HUES48 (cell line): ENCODE measurements around the gene PLEKHG4.

Source experiments
- H3K27ac ChIP-seq: one replicate; pipeline ENCODE4 v1.7.0; 2013; ENCODE audit warnings: low read depth, low read length, inconsistent platforms
- H3K27me3 ChIP-seq: 2 replicates; pipeline ENCODE4 v1.6.1; 2013; ENCODE audit warnings: mild to moderate bottlenecking, low read length; ENCODE audit not compliant: control insufficient read depth, insufficient read depth
- H3K36me3 ChIP-seq: 2 replicates; pipeline ENCODE4 v1.6.1; 2013; ENCODE audit warnings: low read length; ENCODE audit not compliant: control insufficient read depth, insufficient read depth
- H3K4me1 ChIP-seq: 2 replicates; pipeline ENCODE4 v1.6.1; 2013; ENCODE audit warnings: mild to moderate bottlenecking, low read length; ENCODE audit not compliant: control insufficient read depth, insufficient read depth
- H3K4me3 ChIP-seq: 2 replicates; pipeline ENCODE4 v1.5.1; 2013; ENCODE audit warnings: mild to moderate bottlenecking, low read depth, low read length
- H3K9ac ChIP-seq: 2 replicates; pipeline ENCODE4 v1.6.1; 2013; ENCODE audit warnings: mild to moderate bottlenecking, low read depth, low read length, moderate library complexity
- H3K9me3 ChIP-seq: 2 replicates; pipeline ENCODE4 v1.6.1; 2013; ENCODE audit warnings: low read length; ENCODE audit not compliant: control insufficient read depth, insufficient read depth

PLEKHG4 gene

DNA sequence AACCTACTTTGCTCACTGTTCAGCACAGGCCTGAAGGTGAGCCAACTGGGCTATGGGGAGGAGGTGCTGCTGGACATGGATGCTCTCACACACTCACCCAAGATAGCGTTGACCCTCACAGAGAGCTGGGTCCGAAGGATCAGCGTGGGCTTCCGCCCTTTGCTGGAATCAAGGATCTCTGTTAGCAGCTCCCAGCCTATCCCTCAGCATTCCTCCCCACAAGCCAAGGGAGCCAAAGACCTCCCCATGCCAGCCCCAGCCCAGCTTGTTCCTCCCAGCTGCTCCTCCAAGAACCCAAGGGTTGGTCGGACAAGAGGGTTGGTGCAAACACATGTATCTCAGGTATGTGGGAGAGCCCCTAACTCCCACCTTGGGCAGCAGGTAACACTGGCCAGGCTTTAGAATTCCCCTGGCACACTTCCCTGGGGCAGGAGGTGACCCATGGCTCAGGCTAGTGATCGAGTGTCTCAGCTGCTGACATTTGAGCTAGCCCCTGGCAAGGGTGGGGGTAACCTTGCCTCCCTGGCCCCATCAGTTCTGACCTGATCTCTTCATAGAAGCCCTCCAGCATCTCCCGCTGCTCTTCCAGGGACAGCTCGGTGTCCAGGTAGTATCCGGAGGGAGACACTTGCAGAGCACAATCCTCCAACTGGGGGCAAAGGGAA, 40.4 kb upstream of the PLEKHG4 start:
- no peak overlapping the region for H3K9ac ChIP-seq
- peaks cover 52% of the 10 kb centered on the region for H3K36me3 ChIP-seq
- no peak overlapping the region for H3K4me3 ChIP-seq
- H3K9me3 ChIP-seq: no peaks in the 10 kb centered on the region
- peaks cover 12% of the 10 kb centered on the region for H3K4me1 ChIP-seq
- H3K27ac ChIP-seq: no peak overlapping the region
- no peaks in the 10 kb centered on the region for H3K27me3 ChIP-seq

DNA sequence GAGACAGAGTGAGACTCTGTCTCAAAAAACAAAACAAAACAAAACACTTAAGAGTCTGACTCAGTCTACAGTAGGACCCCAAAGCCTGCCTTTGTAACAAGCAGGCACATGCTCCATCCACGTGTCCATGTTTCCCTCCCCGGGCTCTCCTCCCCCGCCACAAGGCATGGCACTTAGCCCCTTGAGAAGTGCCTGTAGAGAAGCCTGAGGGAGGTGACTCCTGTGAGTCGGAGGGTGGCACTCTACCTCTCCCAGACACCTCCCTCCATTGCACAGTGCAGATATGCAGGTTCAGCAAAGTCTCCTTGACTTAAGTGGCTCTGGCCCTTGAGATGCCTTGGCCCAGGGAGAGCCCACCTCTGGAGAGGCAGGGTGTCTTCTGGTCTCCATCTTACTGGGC, 38.8 kb upstream of the PLEKHG4 start:
- H3K27me3 ChIP-seq: no peaks in the 10 kb centered on the region
- no peak overlapping the region for H3K9ac ChIP-seq

DNA sequence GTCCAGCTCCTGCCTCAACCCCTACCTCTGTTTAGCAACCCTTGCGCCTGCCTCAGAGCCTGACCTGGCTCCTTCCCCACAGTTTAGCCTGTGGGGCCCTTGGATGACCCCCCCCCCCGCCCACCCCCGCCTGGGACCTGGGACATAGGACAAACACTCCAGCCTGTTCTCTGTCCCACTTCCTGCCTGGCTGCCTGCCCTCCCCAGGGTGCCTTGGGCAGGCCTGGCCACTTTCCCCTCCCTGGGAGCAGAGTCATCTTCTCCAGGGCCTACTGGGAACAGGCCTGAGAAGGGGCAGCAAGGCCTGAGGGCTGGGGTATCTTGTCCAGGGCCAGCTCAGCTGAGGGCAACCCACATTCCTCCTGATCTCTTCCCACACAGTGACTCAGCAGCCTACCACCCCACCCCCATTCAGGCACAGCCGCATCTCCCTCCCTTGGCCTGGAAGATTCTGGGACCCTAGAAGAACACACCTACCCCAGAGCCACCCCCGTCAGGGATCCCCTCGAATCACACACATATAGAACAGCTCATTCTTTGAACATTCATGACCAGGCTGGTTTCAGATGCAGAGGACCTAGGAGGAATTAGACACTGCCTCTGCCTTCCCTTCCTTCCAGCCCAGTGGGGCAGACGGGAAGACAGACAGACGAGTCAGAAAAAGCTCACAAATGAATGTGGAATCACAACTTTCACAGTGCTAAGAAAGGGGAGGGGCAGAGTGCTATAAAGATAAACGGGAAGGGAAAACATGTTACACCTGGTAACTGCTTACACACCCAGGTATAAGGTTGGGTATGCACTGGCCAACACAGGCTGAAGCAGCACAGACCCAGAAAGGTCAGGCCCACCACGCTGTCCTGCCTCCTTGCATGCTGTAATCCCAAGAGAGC, 38.1 kb upstream of the PLEKHG4 start:
- Histone ChIP-seq H3K27me3 (no peaks in the 10 kb centered on the region), H3K4me3 (no peak overlapping the region), H3K36me3 (peaks cover 34% of the 10 kb centered on the region), H3K9me3 (no peaks in the 10 kb centered on the region), H3K4me1 (peaks cover 23% of the 10 kb centered on the region), H3K9ac (no peak overlapping the region), H3K27ac (peak overlapping the region; percentile 76)

More for the DNA sequence above, 38.8 kb upstream of the PLEKHG4 start:
- H3K36me3 ChIP-seq: peaks cover 41% of the 10 kb centered on the region
- H3K9me3 ChIP-seq: no peaks in the 10 kb centered on the region
- H3K4me3 ChIP-seq: no peak overlapping the region
- H3K4me1 ChIP-seq: peaks cover 20% of the 10 kb centered on the region
- peak overlapping the region; percentile 76 for H3K27ac ChIP-seq

DNA sequence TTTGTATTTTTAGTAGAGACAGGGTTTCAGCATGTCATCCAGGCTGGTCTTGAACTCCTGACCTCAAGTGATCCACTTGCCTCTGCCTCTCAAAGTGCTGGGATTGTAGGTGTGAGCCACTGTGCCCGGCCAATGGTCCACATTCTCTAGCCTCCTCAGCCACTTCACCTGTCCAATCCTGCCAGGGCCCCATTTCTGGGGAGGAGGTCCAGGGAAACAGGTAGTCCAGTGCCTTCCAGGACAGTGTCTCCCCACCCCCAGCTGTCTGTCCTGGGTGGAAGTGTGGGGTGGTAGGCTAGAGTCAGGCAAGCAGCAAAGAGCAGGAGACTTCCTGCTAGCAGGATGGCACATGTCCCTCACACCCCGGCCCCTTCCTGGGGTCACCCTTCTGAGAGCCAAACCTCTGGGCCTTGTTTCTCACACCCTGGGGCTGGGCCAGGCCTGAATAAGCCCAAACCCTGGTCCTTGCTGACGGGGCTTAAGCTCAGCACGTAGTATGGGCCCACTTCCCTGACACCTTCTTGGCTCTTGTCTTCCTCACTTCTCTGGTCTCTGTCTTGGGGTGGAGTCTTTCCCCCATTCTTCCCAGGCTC, 37.1 kb upstream of the PLEKHG4 start:
- Histone ChIP-seq H3K9me3 (no peaks in the 10 kb centered on the region), H3K27ac (no peak overlapping the region), H3K9ac (0 out of 2 replicates have a peak overlapping the region, but pooled peaks have one; percentile 30), H3K36me3 (peaks cover 27% of the 10 kb centered on the region), H3K27me3 (no peaks in the 10 kb centered on the region), H3K4me1 (peaks cover 23% of the 10 kb centered on the region), H3K4me3 (no peak overlapping the region)

DNA sequence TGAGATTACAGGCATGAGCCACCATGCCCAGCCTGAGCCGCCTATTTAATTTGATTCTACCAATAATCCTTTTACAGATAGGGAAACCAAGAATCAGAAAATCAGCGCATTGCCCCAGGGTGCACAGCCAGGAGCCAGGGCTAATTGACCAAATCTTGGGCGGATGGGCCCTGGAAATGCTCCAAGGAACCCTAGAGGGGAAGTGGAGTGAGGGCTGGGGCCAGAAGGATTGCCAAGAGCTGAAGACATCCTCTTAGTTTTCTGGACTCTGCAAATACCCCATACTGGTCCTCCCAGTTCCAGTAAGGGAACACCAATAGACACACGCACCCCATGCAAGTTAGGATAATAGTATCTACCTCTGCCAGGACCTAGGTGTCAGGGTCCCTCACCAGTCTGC, 35.9 kb upstream of the PLEKHG4 start:
- Histone ChIP-seq H3K27ac (no peak overlapping the region), H3K36me3 (peaks cover 14% of the 10 kb centered on the region), H3K4me3 (no peak overlapping the region), H3K27me3 (peaks cover 7% of the 10 kb centered on the region), H3K4me1 (peaks cover 30% of the 10 kb centered on the region), H3K9me3 (no peaks in the 10 kb centered on the region), H3K9ac (no peak overlapping the region)

DNA sequence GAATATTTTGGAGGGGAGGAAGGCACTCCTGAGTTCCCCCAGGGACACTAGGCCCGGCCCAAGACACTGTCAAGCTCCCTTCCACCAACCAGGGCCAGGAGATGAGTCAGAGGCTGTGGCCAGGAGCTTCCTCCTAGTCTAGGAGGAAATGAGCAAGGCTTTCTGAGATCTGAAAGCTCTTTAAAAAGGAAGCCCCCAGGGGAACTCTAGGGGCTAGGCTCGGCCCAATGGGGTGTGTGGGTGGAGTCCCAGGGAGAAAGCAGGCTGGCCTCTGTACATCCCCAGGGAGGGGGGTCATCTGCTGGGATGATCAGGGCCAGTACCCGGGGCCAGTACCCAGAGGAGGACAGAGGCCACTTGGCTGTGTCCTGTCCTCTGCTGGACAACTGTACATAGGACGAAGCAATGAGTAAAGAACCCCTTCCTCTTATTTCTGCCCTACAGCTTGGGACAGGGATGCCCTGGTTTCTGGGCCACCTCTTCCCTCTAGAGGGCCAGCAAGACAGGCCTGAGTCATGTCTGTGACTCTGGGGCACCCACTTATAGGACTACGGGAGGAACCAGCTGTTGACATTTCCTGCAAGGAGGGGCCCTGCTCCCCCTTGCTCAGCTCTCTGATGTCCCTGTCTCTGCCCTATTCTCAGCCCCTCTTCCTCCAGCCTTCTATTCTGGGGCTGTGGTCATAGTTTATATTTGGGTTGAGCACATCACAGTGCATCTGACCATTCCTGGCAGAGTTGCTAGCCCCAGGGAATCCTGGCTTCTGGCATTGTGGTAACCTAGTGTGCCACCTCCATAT, 34.7 kb upstream of the PLEKHG4 start:
- Histone ChIP-seq H3K36me3 (peaks cover 3% of the 10 kb centered on the region), H3K27me3 (peaks cover 14% of the 10 kb centered on the region), H3K9me3 (no peaks in the 10 kb centered on the region), H3K4me3 (no peak overlapping the region), H3K4me1 (peaks cover 34% of the 10 kb centered on the region), H3K27ac (peak overlapping the region; percentile 47), H3K9ac (no peak overlapping the region)

DNA sequence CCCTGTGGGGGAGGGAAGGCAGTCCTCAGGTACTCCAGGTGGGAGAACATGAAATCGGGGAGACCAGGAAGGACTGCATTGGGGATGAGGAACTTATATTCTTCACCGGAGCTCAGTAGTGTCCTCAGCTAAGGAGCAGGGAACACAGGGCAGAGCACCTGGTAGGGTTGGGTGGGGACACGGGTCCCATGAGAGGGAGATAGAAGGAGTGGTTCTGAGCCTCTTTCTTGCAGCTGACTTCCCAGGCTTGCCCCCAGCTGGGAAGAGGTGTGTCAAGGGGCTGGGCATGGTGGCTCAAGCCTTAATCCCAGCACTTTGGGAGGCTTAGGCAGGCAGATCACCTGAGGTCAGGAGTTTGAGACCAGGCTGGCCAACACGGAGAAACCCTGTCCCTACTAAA, 34.1 kb upstream of the PLEKHG4 start:
- Histone ChIP-seq H3K36me3 (no peaks in the 10 kb centered on the region; the same call in 1 of the 2 replicates), H3K9me3 (no peaks in the 10 kb centered on the region), H3K27me3 (peaks cover 20% of the 10 kb centered on the region), H3K4me3 (peak overlapping the region; percentile 86), H3K9ac (0 out of 2 replicates have a peak overlapping the region, but pooled peaks have one; percentile 71), H3K4me1 (peaks cover 36% of the 10 kb centered on the region), H3K27ac (no peak overlapping the region)

DNA sequence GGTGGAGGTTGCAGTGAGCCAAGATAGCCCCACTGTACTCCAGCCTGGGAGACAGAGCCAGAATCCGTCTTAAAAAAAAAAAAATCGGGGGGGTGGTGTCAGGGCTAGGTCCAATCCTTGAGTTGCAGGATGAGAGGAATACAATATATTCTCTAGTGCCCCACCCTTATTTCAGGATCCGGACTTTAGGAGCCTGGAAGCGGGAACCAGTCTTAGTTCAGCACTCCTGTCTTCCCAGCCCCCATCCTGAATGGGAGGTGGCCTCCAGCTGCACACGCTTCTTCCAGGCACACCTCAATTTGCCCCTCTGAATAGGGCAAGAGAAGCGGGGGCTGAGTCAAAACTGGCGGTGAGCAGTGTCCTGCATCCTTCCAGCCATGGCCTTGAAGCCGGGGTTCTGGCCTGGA, 33.7 kb upstream of the PLEKHG4 start:
- Histone ChIP-seq H3K36me3 (no peaks in the 10 kb centered on the region; the same call in 1 of the 2 replicates), H3K9ac (peak overlapping the region; percentile 71), H3K4me1 (peaks cover 35% of the 10 kb centered on the region), H3K9me3 (no peaks in the 10 kb centered on the region), H3K4me3 (peak overlapping the region; percentile 86), H3K27ac (peak overlapping the region; percentile 94), H3K27me3 (peaks cover 25% of the 10 kb centered on the region)

DNA sequence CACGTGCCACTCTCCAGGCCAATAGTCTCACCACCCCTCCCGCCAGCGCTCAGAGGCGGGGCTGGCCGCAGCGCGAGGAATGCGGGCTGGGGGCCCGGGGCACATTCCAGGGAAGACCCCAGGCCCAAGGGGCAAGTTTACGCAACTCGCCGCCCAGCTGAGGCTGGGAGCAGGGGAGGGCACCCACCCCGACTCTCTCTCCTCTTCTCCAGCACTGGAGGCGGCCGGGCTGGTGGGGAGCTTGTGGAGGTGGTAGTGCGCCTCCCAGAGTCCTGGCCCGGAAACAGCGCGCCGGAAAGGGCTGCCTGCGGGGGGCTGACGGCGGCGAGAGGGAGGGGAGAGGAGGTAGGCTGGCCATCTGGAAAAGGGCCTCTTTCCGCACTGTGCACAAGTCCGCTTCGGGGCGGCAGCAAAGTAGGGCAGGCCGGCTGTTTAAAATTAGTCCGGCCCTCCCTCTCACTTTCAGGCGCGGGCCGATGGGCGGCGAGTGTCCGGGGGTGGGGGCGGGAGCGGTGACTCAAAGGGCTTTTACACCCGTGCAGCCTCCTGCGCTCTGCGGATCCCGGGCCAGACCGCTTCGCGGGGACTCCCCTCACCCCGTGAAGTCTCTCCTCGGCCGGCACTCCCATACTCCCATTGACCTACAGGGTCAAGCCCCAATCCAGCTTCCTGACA, 33.1 kb upstream of the PLEKHG4 start:
- H3K9me3 ChIP-seq: no peaks in the 10 kb centered on the region
- no peaks in the 10 kb centered on the region; the same call in 1 of the 2 replicates for H3K36me3 ChIP-seq
- H3K27me3 ChIP-seq: peaks cover 26% of the 10 kb centered on the region
- peak overlapping the region; percentile 94 for H3K27ac ChIP-seq
- peaks cover 32% of the 10 kb centered on the region for H3K4me1 ChIP-seq
- peak overlapping the region; percentile 86 for H3K4me3 ChIP-seq
- peak overlapping the region; percentile 71 for H3K9ac ChIP-seq

DNA sequence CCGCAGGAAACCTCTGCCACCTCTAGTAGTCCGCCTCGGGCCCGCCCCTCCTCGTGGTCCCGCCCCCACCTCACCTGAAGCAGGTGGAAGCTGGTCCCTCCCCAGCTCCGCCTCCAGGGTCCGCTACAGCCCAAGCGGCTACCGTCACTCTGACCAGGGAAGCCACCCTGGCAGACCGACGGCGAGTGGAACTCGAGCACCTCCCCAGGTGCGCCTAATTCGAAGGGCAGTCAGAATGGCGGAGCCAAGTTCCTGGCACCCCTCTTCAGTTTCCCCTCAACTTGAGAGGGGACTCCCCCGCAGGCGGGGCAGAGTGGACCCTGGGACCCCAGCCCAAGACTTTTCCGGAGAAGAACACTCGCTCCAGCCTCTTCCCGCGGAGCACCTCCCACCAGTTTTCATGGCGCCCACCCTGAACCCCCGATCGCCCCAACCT, 32.6 kb upstream of the PLEKHG4 start:
- Histone ChIP-seq H3K4me1 (peaks cover 26% of the 10 kb centered on the region), H3K27ac (peak overlapping the region; percentile 94), H3K36me3 (no peaks in the 10 kb centered on the region; the same call in 1 of the 2 replicates), H3K4me3 (peak overlapping the region; percentile 86), H3K9ac (peak overlapping the region; percentile 60; the same call in 1 of the 2 replicates), H3K27me3 (peaks cover 26% of the 10 kb centered on the region), H3K9me3 (no peaks in the 10 kb centered on the region)
